Tongue (tissue), 2 donors: Measurements from ENCODE around the gene PBX1. TPM values are rescaled to one million over a fixed set of nuclear protein-coding genes. Genes with fewer than 3 reads are reported as not detected.
"Not testable (repeated sequence)": the region's sequence is repeated elsewhere in the genome, so short reads cannot be mapped to it uniquely, and the experiment has no call there.

Experiments used
- DNase-seq: peaks from one replicate; pipeline ENCODE4 v3.0.0-alpha.2; 2015
- total RNA-seq: library from RNA; depleted of rRNA; stranded (reverse); fragments of >200 nt; gene quantifications from one replicate; pipeline ENCODE4 v1.2.3, GENCODE V29; 2014

PBX1 gene
- total RNA-seq, 1 donor from 2014 or later: 105 TPM

DNA sequence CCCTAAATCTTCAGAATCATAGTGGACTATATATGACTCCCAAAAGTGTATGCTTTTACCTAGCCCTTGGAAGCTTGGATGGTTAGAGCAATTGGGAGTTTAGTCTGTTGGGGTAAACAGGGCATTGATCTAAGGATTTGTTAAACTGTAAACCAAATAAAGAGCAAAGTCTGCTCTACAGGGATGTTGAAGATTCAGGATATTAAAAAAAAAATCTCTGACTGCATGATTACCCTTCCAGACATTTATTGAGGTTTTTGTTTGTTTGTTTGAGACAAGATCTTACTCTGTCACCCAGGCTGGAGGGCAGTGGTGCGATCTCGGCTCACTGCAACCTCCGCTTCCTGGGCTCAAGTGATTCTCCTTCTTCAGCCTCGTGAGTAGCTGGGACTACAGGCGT, 31.6 kb downstream of the PBX1 start:
- DNase-seq: no peak

DNA sequence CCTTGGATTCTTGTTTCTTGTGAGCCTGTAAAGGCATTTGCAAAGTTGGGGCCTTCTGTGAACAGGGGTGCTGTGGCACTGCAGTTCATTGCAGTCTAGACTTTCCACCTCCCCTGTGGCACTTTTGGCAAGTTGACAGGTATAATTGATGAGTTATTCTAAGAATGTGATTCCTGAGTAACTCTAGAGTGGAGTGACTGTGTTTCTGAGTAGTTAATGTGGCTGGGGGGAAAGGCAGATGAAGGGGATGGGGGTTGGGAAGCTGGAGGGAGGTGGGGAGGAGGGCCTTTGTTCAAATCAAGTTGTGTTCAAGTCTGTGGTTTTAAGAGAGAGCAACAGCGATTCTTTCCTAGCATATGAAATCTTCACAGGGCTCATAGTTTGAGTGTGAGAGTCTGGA, 32.9 kb downstream of the PBX1 start:
- no peak for DNase-seq

DNA sequence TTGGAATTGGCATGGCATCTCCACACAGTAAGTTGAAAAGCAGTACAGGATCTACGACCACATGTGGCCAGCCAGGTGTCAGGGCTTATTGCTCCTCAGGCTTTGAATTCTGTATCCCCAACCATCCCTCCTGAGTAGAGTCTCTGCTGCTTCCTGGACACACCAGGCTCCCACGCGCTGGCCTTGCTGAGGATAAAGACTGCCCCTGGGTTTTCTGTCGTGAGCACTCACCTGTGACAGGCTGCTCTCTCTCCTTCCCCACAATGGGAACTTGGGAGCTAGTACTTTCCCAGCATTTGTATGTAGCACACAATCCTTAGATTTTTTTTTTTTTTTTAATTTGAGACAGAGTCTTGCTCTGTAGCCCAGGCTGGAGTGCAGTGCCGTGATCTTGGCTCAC, 33.6 kb downstream of the PBX1 start:
- DNase-seq: no peak

- DNase-seq: no peak
Measured at GRCh38 chr1:164595212-164595611, 36.2 kb downstream of the PBX1 start.

DNA sequence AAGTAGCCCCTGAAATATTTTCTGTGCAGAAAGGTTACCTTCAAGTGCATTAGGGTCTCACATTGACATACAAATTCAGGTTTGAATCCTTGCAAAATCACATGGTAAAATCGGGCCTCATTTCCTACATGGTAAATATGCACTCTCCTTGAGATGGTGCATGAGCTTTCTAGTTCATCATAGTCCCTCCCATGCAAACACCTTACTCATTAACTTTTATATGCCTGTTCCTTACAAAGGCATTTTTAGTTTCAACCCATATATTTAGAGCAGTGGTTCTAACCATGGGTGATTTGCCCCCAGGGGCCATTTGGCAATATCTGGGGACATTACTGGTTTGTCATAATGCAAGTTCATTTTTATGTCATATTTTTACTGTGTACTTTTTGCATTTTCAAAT, 37.2 kb downstream of the PBX1 start:
- no peak for DNase-seq

DNA sequence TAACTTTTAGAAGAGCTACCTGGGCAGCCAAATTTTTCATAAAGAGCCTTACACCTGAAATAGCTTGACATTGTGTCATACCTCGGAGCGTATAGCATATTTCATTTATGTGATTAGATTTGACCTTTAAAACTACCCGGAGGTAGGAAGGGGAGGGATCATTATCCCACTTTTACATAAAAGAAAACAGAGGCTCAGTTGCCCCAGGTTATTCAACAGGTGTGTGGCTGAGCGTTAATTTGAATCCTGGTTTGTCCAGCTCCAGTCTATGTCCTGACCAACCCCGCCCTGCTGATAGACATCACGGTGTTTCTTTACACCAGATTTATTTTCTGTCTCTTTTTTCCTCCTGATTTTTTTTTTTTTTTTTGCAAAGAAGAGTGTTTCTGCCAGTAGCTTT, 39.7 kb downstream of the PBX1 start:
- DNase-seq: no peak

DNA sequence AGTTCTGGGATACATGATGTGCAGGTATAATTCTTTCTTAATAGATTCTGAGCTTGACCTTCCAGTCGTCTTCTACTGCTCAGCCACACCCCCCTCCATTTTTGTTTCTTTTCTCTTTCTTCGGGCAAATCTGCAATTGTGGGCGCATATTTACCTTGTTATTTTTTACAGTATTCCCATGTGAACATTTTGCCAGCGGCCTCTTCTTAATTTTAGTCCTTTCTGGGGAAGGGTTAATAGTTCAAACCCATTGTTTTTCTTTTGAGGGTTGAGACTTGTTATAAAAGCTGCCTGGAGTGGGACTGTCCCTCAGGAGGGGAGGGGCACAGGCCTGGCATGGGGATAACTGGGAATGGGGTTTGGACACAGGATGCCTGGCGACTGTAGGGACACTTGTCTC, 40.3 kb downstream of the PBX1 start:
- DNase-seq: no peak

DNA sequence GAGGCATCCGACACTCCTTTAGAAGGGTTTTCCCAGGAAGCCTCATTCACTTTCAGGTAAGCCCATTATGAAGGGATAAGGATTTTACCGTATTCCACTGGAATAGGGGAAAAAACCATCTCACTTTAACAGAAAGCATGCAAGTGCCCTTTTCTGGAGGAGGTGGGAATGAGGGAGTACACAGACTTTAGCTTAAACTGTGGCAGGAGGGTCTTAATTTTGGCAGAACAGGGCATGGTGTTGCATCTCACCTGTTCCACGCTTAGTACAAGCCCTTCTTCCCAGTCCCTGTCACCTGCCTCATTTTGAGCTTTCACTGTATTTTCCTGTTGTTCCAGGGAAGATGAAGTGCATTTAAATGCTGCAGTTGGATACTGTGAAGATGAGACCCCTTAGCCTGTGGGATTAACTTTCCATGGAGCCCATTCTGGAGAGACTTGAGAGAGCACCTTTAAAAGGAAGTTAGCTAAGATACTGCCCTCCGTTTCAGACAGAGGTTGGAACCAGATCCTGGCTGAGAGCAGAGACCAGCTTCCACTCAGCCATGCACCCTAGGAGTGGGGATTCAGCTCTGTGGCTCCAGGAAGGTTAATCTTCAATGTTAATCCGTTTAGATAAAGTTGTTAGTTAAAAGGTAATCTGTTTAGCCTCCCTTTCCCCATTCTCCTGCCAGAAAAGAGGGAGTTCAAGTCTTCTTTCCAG, 42.6 kb downstream of the PBX1 start:
- no peak for DNase-seq

GRCh38 chr1:164602101-164602422, 43.1 kb downstream of the PBX1 start:
- peak; percentile 75 for DNase-seq

GRCh38 chr1:164602480-164603093, 43.6 kb downstream of the PBX1 start:
- DNase-seq: peak; percentile 77

DNA sequence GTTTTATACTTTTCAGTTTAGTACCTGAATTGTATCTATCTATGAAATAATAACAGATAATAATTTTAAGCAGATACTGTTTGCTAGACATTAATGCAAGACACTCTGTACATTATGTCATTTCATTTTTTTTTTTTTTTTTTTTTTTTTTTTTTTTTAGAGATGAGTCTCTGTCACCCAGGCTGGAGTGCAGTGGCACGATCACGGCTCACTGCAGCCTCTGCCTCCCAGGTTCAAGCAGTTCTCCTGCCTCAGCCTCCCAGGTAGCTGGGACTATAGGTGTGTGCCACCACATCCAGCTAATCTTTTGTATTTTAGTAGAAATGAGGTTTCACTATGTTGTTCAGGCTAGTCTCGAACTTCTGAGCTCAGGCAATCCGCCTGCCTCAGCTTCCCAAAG, 44.8 kb downstream of the PBX1 start:
- DNase-seq: not testable (repeated sequence)

DNA sequence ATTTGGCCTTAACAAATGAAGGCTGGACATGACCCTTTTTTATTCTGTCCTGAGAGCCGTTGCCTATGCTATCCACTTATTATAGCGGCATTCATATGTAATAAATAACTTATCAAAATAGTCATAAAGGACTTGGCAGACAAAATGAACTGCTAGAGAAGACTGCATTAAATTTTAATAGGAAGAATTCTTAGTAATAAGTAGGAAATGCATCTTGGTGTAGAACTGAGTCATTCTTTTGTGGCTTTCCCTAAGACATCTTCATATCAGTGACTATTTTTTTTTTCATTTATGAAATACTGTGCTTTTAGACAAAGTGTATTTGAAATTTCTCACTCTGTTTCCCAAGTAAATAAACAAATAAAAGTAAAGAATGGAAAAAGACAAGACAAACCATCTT, 45.6 kb downstream of the PBX1 start:
- DNase-seq: no peak

GRCh38 chr1:164605254-164606091, 46.5 kb downstream of the PBX1 start:
- no peak for DNase-seq

DNA sequence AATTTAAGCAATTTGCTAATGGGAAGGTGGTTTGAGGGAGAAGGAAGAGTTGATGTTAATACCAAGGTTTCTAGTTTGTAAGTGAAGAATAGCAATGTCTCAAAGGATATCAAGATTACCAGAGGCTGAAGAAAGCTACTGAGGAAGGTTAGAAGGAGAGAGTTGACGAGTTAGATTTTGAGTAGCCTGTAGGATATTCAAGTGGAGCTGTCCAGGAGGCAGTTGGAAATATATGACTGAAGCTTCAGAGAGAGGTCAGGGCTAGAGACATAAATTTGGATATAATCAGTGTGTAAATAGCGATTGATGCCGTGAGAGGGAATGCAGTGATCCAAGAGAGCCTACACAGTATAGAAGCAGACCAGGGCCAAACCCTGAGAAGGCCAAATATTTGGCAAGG, 48.4 kb downstream of the PBX1 start:
- DNase-seq: no peak

DNA sequence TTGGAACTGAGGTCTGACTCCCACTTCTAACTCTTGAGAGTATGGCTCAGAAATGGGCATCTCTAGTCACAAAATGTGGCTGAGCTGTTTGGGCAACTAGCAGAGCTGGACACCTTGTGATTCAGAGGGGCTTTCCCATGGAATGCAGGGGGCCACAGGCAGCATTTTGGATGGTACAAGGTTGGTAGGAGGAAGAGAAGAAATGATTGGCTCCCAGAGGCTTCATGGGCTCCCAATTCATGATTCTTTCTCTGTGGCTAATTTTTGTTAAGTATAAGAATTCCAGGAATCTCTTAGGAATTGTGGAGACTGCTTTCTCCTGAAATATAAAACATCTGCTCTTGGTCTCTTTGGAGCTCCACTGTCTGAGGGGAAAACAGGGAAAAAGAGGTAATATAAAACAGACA, 49.7 kb downstream of the PBX1 start:
- no peak for DNase-seq

GRCh38 chr1:164609089-164609488, 50.1 kb downstream of the PBX1 start:
- DNase-seq: peak; percentile 51

DNA sequence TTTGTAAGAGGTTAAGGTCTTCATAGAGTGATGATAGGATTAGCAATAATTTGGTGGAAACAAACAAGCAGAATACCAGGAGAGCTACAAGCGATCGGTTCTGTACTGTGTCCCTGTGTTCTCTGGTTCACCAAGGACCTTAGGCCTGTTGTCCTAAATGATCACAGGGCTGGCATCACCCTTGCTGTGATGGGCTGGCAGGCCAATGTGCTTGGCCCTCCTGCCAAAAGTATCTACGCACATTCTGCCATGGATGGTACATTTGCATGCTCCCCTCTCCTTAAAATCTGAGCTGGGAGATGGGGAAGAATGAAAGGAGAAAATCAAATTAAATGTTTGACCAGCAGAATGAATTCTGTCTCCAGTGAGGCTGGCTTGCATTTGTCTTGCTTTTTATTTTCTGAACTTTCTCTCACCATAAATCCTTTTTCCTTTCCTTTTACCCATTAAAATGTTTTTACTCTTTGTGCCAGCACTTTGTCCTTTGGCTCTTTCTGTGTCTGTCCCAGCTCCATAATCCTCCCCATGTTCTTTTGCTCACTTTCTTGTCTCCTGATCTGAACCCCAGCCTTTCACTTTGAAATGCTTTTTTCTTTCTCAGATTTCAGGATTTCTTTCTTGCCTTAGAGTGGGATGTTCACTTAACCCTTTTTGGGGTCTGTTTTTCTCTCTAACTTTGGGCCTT, 51.7 kb downstream of the PBX1 start:
- DNase-seq: no peak

DNA sequence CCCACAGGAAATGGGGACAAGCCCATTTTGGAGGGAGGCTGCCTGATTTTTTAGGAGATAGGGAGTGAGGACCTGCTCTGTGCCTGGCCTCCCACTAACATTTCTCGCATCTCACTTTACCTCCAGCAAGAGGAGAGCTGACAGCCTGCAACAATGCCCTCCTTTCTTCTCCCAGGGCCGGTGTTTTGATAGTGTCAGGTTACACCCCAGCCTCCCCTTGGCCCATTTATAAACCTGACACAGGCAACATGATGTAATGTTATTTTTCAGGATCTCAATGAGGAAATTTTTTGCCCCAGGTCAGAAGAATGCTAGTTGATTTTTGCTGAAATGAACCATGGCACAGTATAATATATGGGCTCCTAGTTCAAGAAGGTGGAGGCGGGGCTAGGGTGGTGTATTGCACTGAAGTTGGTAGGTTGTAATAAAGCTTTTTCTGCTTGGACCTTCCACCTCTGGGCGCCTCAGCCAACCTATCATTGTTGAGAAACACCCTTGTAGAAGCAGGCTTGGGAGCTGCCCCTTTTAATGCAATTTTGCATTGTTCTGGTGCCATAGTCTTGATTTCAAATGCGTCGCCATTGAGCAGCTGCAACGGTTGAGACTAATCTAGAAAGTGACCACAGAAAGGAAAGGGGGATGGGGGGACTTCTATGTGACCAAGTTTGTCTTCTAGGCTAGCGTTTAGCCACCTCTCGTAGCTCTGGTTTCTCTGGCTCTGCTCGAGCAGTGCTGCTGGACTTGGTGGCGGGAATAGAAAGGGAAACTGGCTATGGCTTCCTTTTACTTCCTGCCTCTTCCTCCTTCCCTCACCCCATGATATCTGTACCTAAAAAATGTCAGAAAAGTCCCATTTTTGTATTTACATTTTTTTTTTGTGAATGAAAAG, 53.0 kb downstream of the PBX1 start:
- DNase-seq: peak; percentile 71

GRCh38 chr1:164613176-164613575, 54.2 kb downstream of the PBX1 start:
- DNase-seq: peak; percentile 69

- DNase-seq: no peak
Measured at GRCh38 chr1:164614316-164614715, 55.3 kb downstream of the PBX1 start.

DNA sequence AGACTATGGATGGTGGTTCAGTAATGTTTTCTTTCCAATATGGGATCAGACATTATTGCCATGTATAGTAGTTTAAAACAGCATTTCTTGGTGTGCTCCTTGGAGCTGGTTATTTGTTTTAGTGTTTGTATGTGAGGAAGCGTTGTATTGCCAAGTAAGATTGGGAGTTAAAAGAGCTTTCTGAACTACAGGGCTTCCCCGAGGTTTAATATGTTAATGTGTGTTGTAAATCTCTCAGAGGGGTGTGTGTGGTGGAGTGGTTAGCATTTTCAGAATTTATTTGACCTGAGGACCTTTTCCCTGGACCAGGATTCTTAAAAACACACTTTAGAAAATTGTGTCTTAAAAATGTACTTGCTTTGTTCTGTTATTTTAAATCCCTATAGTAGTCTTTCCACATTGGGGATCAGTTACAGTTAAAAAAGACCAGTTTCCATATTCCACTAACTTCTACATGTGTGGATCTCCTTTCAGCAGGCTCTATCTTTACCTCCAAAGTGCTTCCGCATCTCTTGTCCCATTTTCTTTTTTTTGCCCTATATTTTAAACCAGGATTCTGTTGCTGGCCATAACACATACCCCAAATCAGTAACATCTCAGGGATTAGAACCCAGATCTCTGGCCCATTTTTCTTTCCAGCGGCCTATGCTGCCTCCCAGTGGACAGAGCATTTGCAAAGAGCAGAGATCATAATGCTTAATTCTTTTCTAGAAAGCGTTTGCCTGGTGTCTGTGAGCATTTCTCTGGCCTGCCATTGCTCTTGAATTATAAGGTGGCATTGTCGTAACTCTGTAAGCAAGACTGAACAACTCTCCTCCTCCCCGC, 58.6 kb downstream of the PBX1 start:
- peak; percentile 47 for DNase-seq
